NB4 (cell line): Measurements from ENCODE around the gene LRRN4CL.
"Not testable (repeated sequence)": the region's sequence is repeated elsewhere in the genome, so short reads cannot be mapped to it uniquely, and the experiment has no call there.

Experiments
- DNase-seq: peaks from one replicate; pipeline ENCODE4 v3.0.0; 2010; ENCODE audit warnings: low read depth
- H3K4me3 ChIP-seq: one replicate; pipeline ENCODE4 v1.5.1; 2011; ENCODE audit warnings: mild to moderate bottlenecking, low read depth, low read length, moderate library complexity
- CTCF ChIP-seq: IDR thresholded peaks from one replicate; pipeline ENCODE4 v1.5.1; 2012; ENCODE audit warnings: low read depth, low read length
- MAX ChIP-seq: IDR thresholded peaks from 2 replicates; pipeline ENCODE4 v1.6.1; 2011; ENCODE audit warnings: low read depth, low read length
- MYC ChIP-seq: IDR thresholded peaks from 2 replicates; pipeline ENCODE4 v1.6.1; 2011; ENCODE audit warnings: low read depth, low read length
- POLR2A ChIP-seq: IDR thresholded peaks from 2 replicates; pipeline ENCODE4 v1.6.1; 2011; ENCODE audit warnings: mild to moderate bottlenecking; ENCODE audit not compliant: insufficient read length; ENCODE audit errors: extremely low read depth

Gene LRRN4CL

GRCh38 chr11:62708392-62708791 is 19.1 kb upstream of the LRRN4CL start:
- TF ChIP-seq CTCF (no peak), POLR2A (peak; percentile 4), MYC (no peak), MAX (no peak)
- no peak overlapping the region for H3K4me3 ChIP-seq
- DNase-seq, result no peak

- peak; percentile 44 for DNase-seq
- peak within 1 kb of the TSS; percentile 35 for H3K4me3 ChIP-seq
- TF ChIP-seq CTCF (no peak), MYC (no peak), POLR2A (no peak), MAX (no peak)
These were observed 18.0 kb upstream of the LRRN4CL start, which contains the start of the genes BSCL2 and GNG3 for GRCh38 chr11:62707277-62707861. BSCL2 (minus strand) TSS chr11:62707424; CDS start chr11:62707195, 229 bp downstream. GNG3 (plus strand) TSS chr11:62707676; CDS start chr11:62708296, 620 bp downstream.

GRCh38 chr11:62706850-62707247 is 17.5 kb upstream of the LRRN4CL start:
- TF ChIP-seq POLR2A (no peak), MYC (no peak), MAX (no peak), CTCF (no peak)
- no peak for DNase-seq
- peak overlapping the region; percentile 35 for H3K4me3 ChIP-seq

GRCh38 chr11:62705880-62706849 is 16.8 kb upstream of the LRRN4CL start:
- peak overlapping the region; percentile 80 for H3K4me3 ChIP-seq
- DNase-seq, result peak; percentile 95
- TF ChIP-seq POLR2A (peak; percentile 59), MAX (no peak)

- peak; percentile 34 for DNase-seq
These were observed 16.1 kb upstream of the LRRN4CL start for GRCh38 chr11:62705413-62705812.

GRCh38 chr11:62703921-62704320 is 14.6 kb upstream of the LRRN4CL start:
- not testable (repeated sequence) for DNase-seq, H3K4me3 ChIP-seq

More at GRCh38 chr11:62705413-62705812, 16.1 kb upstream of the LRRN4CL start:
- H3K4me3 ChIP-seq, result peak overlapping the region; percentile 80
- no peak for TF ChIP-seq POLR2A
- TF ChIP-seq MAX, result no peak
- TF ChIP-seq CTCF, result no peak
- no peak for TF ChIP-seq MYC
